NCI-H2196 (cell line): ENCODE data around the gene C21orf58.

Source experiments
- DNase-seq: peaks from one replicate; lab custom pipeline; 2025; ENCODE audit not compliant: unreplicated experiment; lab: John Stamatoyannopoulos, UW

Gene C21orf58

DNA sequence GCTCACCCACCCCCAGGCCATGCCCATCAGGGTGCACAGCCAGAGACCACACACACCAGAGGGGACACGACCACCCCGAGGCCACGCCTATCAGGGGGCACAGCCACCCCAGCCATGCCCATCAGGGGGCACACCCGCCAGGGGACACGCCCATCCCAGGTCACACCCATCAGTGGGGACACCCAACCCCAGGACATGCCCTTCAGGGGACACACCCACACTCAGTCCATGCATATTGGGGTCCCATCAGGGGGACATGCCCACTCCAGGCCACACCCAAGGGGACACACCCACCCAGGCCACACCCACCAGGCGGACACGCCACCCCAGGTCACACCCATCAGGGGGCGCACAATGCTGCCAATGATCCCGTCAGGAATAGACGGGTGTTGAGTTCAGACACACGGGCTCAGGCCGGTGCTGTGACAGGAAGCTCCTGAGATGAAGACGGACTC is 59.0 kb downstream of the C21orf58 start:
- no peak for DNase-seq

DNA sequence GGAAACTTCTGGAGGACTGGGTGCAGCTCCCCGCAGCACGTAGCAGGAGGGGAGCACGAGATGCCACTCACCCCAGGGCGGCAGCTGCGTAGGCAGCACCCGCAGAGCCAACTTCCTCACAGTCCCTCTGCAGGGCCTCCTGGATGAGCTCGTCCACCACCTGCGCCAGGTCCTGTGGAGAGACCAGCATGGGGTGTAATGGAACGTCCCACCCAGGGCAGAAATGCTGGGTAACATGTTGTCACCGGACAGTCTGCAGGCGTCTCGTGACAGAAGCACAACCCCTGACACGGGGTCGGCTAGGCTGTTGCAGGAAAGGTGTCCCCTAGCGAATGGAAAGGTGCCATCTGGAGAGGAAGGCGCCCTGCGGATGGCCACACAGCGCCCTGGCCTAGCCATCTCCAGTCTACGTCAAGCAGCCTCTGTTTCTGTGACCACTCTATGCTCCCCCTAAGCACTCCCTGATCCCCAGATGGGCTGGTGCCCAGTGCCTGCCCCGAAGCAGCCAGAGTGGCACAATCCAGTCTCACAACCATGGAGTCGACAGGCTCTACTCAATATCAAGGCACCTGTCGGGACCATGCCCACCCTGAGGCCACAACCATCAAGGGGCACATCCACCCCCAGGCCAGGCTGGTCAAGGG is 59.5 kb downstream of the C21orf58 start:
- DNase-seq = no peak

DNA sequence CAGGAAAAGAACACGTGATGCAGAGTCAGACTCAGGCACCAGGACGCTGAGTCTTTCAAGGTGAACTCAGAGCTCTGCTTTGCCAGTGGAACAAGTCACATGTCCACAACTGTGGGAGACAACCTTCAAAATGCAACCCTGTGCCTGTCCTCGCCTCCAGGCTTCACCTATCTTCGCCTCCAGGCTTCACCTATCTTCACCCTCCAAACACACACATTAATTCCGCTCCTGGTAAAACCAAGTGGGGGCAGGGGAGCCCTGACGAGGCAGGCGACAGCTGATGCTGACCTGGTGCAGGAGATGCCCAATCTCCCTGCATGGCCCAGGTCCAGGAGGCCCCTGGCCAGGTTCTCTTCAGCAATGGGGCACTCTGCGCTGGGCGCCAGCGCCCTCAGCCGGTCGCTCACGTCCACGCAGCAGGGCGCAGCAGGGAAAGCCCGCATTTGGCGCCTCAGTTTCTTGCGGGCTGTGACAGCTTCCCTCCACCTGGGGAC is 67.1 kb downstream of the C21orf58 start:
- DNase-seq = no peak

DNA sequence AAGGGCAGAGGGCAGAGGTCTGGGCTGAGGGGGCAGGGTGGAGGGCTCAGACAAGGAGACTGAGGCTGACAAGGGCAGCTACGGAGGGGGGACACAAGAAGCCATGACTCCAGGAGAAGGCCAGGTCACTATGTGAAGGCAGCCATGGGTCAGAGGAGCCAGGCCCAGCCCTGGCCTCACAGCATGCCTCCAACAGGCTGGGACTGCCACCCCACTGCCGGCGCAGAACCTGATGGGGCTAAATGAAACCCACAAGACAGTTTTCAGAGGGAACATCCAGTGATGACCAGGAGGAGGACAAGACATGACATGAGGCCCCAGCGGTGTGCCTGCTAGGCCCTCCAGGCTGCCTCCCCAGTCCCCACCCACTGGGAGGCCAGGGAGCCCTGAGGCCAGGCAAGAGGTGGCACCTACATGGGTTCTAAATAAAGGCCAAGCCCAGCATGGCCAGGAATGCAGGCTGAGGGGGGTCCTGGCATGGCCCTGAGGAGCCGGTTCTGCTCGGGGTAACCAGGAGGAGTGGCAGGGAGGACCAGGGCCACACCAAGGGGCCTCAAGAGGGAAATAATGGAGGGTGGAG is 67.8 kb downstream of the C21orf58 start:
- DNase-seq = no peak

DNA sequence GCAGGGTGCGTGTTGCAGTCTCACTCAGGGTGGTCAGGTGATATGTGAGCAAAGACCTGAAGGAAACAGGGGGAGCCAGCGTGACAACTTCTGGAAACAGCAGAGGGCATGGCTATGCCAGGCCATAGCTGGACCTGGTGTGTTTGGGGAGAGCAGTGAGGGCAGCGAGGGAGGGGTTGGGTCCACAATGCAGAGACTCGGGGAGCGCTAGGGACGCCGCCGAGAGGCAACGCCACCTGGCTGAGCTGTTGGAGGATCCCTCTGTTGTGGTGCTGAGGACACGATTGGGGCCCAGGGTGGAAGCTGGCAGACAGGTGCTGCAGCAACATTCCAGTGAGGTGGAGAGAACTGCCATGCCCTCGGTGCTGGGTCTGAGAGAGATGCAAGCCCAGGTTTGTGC is 68.5 kb downstream of the C21orf58 start:
- DNase-seq = no peak

DNA sequence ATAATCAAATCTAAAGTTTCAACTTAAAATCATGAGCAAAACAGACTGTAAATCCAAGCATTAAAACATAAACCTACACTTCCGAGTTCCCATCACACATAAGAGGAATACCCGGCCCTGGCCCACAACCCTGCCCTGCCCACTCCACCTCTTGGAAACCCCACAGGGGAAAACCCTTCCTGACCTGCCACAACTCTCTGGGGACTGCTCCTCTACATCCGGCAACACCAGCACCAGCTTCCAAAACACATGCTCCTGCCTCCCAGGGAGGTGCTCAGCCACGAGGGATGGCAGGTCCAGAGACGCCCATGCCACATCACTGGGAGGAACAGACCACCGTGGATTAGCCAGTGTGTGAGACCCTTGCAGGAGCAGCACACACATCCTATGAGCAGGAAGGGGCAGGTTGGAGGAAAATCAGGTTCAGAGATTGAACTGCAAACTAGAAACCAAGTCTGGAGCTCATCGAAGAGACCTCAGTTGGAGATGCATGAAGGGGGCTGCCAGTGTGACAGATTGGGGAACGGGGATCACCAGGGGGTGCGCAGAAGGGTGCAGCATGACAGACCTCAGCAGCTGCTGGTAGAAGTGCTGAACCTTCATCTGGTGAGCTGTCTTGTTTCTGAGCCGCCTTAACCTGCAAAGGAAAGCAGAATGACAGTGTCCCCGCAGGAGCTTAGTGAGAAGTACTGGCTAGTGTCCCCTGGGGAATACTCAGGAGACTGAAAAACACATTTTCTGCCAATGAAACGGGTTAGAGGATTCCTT is 69.3 kb downstream of the C21orf58 start:
- no peak for DNase-seq

DNA sequence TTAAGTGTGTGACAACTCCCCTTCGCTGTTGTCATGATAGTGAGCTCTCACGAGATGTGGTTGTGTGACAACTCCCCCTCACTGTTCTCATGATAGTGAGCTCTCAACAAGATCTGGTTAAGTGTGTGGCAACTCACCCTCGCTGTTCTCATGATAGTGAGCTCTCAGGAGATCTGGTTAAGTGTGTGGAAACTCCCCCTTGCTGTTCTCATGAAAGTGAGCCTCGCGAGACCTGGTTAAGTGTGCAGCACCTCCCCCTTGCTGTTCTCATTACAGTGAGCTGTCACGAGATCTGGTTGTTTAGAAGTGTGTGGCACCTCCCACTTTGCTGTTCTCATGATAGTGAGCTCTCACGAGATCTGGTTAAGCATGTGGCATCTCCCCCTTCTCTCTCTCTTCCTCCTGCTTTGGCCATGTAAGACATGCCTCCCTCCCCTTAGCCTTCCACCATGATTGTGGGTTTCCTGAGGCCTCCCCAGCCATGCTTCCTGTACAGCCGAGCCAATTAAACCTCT is 70.0 kb downstream of the C21orf58 start:
- DNase-seq = no peak

DNA sequence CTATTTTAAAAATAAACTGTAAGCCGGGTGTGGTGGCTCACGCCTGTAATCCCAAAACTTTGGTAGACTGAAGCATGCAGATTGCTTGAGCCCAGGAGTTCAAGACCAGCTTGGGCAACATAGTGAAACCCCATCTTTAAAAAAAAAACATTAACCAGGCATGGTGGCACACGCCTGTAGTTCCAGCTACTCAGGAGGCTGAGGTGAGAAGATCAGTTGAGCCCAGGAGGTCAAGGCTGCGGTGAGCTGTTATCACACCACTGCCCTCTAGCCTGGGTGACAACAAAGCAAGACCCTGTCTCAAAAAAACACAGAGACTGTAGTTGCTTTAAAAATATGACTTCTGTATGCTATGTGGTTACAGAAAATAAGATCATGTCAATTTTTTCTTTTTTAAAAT is 70.8 kb downstream of the C21orf58 start:
- DNase-seq = no peak
